ENCODE results near the gene IL17REL. TPM values are rescaled to one million over a fixed set of nuclear protein-coding genes. Genes with fewer than 3 reads are reported as not detected.

The IL17REL gene
- total RNA-seq, 4 donors from 2014 or later: not detected

DNA sequence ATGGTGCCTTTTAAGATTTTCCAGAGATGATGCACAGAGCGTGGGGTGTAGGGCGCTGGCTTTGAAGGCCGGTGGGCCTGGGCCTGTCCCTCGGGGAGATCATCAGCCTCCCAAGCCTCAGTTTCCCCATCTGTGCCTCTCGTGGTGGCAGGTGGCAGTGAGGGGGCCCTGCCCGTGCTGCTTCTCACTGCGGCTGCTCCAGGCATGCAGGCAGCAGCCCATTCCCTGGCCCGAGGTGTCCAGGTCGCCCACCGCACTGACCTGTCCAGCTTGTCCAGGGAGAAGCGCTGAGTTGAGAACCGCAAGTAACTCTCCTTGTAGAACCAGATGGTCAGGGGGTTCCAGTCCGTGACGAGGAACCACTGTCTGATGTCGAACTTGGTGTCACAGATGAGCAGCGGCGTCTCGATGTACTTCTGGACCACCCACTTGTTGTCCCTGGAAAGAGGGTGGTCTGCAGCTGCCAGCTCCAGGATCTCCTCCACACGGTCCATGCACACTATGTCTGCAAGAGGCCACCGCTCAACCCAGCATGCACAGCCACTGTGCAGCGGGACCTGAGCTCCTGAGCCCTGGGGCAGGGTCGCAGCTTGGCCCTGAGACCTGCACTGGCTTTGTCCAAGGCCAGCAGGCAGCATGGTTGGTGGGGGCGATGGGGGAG is 20.5 kb upstream of the IL17REL start:
- peaks cover 0 to 12% (median 5%) of the 10 kb centered on the region in 4 donors for H3K4me1 ChIP-seq
- H3K9me3 ChIP-seq: peaks cover 0 to 3% (median 0%) of the 10 kb centered on the region in 4 donors
- H3K27me3 ChIP-seq: peaks cover 0 to 28% of the 10 kb centered on the region in 2 donors
- H3K27ac ChIP-seq: no peak overlapping the region
- TF ChIP-seq, protein P1, sequence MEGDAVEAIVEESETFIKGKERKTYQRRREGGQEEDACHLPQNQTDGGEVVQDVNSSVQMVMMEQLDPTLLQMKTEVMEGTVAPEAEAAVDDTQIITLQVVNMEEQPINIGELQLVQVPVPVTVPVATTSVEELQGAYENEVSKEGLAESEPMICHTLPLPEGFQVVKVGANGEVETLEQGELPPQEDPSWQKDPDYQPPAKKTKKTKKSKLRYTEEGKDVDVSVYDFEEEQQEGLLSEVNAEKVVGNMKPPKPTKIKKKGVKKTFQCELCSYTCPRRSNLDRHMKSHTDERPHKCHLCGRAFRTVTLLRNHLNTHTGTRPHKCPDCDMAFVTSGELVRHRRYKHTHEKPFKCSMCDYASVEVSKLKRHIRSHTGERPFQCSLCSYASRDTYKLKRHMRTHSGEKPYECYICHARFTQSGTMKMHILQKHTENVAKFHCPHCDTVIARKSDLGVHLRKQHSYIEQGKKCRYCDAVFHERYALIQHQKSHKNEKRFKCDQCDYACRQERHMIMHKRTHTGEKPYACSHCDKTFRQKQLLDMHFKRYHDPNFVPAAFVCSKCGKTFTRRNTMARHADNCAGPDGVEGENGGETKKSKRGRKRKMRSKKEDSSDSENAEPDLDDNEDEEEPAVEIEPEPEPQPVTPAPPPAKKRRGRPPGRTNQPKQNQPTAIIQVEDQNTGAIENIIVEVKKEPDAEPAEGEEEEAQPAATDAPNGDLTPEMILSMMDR (IDR thresholded peaks at IDR 0.05): no peak
- TF ChIP-seq EP300 (IDR thresholded peaks at IDR 0.05) (no peak), POLR2A (IDR thresholded peaks at IDR 0.05) (no peak)
- no peaks in the 10 kb centered on the region for H3K36me3 ChIP-seq
- H3K4me3 ChIP-seq: no peak overlapping the region
- no peak for DNase-seq (ENCODE audit: low spot score in 2 of 2)
- 82% methylated on average over 15 to 23 of the region's 23 CpGs for WGBS, 2 donors

DNA sequence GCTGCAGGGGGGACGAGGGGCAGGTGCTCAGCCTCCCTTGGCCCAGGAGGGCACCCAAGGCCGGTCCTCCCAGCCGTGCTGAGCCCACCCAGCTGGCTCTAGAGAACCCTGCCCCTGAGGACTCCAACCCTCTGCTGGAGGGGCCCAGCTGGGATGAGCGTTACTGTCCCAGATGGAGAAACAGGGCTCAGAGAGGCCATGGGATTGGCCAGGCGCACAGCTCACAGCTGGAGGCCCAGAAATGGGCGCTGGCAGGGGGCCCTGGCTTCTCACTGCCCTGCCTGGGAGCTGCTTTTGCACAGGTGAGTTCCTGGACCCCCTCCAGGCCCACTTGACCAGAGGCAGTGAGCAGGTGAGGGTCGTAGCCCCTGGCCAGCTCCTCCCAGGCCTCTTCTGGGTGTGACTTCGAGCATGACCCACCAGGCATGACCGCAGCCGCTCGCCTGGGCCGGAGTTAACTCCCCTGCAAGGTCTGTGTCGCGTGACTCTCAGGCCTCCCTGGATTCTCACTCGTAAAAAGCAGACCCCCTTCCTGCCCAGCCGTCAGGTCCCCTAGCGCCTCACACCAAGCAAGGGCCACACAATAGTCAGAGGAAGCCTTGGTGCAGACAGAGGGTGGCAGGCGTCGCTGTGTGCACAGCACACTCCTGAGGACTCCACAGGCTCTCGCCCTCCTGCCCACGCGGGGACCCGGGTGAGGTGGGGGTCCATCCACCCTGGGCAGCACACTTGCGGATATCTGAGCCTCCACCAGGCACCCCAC is 19.7 kb upstream of the IL17REL start:
- Histone ChIP-seq H3K27ac (no peak overlapping the region), H3K4me3 (no peak overlapping the region), H3K36me3 (no peaks in the 10 kb centered on the region), H3K27me3 (peaks cover 0 to 36% of the 10 kb centered on the region in 2 donors), H3K4me1 (peaks cover 0 to 12% (median 5%) of the 10 kb centered on the region in 4 donors), H3K9me3 (no peaks in the 10 kb centered on the region)
- WGBS, 2 donors: 73 to 79% methylated on average over 6 to 24 of the region's 24 CpGs
- DNase-seq (ENCODE audit: low spot score in 2 of 2): no peak
- no peak for TF ChIP-seq POLR2A (IDR thresholded peaks at IDR 0.05)
- TF ChIP-seq, protein P1 (IDR thresholded peaks at IDR 0.05): no peak
- no peak for TF ChIP-seq EP300 (IDR thresholded peaks at IDR 0.05)

DNA sequence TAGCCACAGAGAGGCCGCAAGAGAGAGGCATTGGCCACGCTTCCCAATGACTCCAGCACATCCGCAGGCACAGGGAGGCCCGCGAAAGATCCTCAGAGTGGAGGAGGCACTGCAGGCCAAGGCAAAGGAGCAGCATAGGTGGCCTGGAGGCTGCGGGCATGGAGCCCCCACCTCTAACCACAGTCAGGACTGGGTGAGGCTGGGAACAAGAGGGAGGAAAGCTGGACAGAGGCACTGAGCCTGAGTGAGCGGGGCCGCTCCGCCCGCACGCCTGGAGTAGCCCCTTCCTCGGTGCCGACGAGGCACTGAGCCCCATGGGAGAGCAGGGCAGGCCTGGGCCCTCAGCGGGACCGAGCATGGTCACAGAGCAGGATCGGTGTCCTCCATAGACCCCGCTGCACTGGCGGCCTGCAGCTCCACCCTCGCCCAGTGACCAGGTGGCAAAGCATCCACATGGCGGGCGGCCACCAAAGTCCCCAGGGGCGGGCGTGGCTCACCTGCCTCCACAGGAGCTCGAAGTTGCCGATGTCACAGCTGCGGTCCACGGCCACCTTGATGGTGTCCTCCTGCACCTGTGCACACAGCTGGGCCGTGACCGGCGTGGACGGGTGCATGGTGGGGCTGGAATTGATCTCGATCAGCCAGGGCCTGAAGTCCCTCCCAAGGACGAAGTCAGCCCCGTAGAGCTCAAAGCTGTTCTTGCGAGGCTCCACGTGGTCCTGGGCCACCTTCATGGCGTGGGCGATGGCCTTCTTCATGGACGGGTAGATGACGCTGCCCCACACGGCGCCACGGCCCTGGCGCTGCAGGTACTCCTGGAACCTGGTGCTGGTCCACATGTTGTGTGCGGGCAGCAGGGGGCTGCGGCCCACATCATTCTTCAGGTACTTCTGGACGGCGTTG is 18.9 kb upstream of the IL17REL start:
- peaks cover 0 to 36% of the 10 kb centered on the region in 2 donors for H3K27me3 ChIP-seq

DNA sequence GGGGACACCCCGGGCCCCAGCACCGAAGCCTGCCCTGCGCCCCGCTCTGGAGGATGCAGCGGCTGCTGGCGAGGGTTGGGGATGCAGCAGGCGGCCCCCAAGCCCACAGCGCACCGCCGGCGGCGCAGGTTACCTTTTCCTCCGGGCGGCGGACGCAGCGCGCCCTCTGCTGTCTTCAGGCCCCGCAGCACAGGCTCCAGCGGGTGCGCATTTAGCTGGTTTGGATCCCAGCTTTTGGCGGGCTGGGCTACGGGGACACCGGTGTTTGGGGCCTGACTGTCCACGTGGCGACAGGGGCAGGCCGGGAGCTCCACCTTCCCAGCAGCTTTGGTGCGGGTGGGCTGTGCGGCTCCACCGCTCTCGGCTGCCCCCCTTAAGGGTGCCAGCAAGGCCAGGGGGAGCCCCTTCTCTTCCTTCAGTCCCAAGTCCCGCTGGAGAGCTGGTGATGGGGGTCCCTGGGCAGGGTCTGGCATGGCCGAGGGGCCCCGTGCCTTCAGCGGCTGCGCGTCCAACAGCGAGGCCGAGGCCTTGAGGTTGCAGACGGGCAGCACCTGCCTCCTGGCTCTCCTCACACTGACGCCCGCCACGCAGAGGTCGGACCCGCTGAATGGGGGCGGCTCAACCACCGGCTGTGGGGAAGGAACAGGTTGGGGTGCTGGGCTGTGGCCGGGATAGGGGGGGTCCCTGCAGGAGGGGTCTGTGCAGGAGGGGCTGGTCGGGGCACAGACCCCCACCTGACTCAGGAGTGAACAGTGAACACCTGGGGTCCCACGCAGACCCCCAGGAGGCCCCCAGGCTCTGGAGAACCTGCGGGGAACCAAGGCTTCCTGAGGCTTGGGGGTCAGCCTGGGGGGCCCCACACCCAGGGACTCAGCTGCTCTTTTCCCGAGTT is 18.0 kb upstream of the IL17REL start:
- no peaks in the 10 kb centered on the region for H3K9me3 ChIP-seq
- H3K36me3 ChIP-seq: no peaks in the 10 kb centered on the region
- H3K27me3 ChIP-seq: peaks cover 0 to 40% of the 10 kb centered on the region in 2 donors
- WGBS, 2 donors: 26 to 54% methylated on average over 15 to 48 of the region's 52 CpGs
- peaks cover 0 to 12% (median 5%) of the 10 kb centered on the region in 4 donors for H3K4me1 ChIP-seq
- H3K27ac ChIP-seq: no peak overlapping the region
- peak; percentile 44 to 52 for DNase-seq (ENCODE audit: low spot score in 2 of 2)
- H3K4me3 ChIP-seq: no peak overlapping the region
- no peak for TF ChIP-seq EP300 (IDR thresholded peaks at IDR 0.05)
- no peak for TF ChIP-seq POLR2A (IDR thresholded peaks at IDR 0.05)
- TF ChIP-seq, protein P1 (IDR thresholded peaks at IDR 0.05): peak; percentile 87 to 97 (median 90)

More for the DNA sequence above, 18.9 kb upstream of the IL17REL start:
- 87 to 95% methylated on average over 33 to 37 of the region's 49 CpGs for WGBS, 2 donors
- Histone ChIP-seq H3K36me3 (no peaks in the 10 kb centered on the region), H3K4me3 (no peak overlapping the region), H3K4me1 (peaks cover 0 to 12% (median 5%) of the 10 kb centered on the region in 4 donors), H3K27ac (no peak overlapping the region), H3K9me3 (no peaks in the 10 kb centered on the region)
- no peak for DNase-seq (ENCODE audit: low spot score in 2 of 2)
- TF ChIP-seq, protein P1 (IDR thresholded peaks at IDR 0.05): no peak
- TF ChIP-seq EP300 (IDR thresholded peaks at IDR 0.05) (no peak), POLR2A (IDR thresholded peaks at IDR 0.05) (no peak)

All from tibial nerve (tissue), 4 donors.